Measurements from ENCODE around the gene C3orf20.

DNA sequence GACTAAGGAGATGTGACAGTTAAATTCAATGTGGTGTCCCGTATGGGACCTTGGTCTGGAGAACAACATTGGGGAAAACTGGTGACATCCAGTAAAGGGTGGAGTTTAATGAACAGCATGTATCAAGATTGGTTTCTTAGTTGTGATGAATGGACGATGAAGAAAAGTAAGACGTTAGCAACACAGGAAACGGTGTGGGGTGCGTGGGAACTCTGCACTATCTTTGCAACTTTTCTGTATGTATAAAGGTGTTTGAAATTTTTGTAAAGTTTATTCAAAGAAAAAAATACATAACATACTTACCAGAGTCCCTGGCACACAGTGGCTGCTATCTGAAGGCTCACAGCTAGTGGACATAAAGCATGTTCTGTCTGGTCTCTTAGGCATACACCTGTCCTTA is 29.5 kb upstream of the C3orf20 start:
- TF ChIP-seq RAD21 (CRISPR knock-in tag; IDR thresholded peaks at IDR 0.05) (no peak), JUND (CRISPR knock-in tag; IDR thresholded peaks at IDR 0.05) (no peak), EZH2 (conservative IDR thresholded peaks at IDR 0.05; ENCODE audit: low read depth, low read length) (no peak), POLR2A (IDR thresholded peaks at IDR 0.05; ENCODE audit: insufficient read depth in 1 of 2, low read depth in 2 of 2, low read length in 2 of 2) (no peak), ZNF317 (CRISPR knock-in tag; IDR thresholded peaks at IDR 0.05) (no peak), ZNF292 (CRISPR knock-in tag; IDR thresholded peaks at IDR 0.05; ENCODE audit: borderline replicate concordance, low read depth) (no peak), POLR2AphosphoS2 (IDR thresholded peaks at IDR 0.05; ENCODE audit: low read depth, low read length) (no peak)
- TF ChIP-seq, protein P1, sequence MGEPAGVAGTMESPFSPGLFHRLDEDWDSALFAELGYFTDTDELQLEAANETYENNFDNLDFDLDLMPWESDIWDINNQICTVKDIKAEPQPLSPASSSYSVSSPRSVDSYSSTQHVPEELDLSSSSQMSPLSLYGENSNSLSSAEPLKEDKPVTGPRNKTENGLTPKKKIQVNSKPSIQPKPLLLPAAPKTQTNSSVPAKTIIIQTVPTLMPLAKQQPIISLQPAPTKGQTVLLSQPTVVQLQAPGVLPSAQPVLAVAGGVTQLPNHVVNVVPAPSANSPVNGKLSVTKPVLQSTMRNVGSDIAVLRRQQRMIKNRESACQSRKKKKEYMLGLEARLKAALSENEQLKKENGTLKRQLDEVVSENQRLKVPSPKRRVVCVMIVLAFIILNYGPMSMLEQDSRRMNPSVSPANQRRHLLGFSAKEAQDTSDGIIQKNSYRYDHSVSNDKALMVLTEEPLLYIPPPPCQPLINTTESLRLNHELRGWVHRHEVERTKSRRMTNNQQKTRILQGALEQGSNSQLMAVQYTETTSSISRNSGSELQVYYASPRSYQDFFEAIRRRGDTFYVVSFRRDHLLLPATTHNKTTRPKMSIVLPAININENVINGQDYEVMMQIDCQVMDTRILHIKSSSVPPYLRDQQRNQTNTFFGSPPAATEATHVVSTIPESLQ (CRISPR knock-in tag; conservative IDR thresholded peaks at IDR 0.05), result no peak
- TF ChIP-seq, protein P2, sequence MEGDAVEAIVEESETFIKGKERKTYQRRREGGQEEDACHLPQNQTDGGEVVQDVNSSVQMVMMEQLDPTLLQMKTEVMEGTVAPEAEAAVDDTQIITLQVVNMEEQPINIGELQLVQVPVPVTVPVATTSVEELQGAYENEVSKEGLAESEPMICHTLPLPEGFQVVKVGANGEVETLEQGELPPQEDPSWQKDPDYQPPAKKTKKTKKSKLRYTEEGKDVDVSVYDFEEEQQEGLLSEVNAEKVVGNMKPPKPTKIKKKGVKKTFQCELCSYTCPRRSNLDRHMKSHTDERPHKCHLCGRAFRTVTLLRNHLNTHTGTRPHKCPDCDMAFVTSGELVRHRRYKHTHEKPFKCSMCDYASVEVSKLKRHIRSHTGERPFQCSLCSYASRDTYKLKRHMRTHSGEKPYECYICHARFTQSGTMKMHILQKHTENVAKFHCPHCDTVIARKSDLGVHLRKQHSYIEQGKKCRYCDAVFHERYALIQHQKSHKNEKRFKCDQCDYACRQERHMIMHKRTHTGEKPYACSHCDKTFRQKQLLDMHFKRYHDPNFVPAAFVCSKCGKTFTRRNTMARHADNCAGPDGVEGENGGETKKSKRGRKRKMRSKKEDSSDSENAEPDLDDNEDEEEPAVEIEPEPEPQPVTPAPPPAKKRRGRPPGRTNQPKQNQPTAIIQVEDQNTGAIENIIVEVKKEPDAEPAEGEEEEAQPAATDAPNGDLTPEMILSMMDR (CRISPR knock-in tag; IDR thresholded peaks at IDR 0.05), result no peak

Measured in HepG2 (cell line).